Suprapubic skin (tissue), 4 donors: ENCODE data around the gene ADCYAP1R1.

ENCODE experiments used
- CTCF ChIP-seq, 2 donors: fragments of 200-600 bp in 1 of 2; fragments of 450-650 bp in 1 of 2; sonication (generic) in 1 of 2; IDR thresholded peaks; one replicate each; pipeline ENCODE4 v1.5.1; 2016 to 2019; ENCODE audit warnings: antibody characterized with exemption in 2 of 2, mild to moderate bottlenecking in 1 of 2, moderate library complexity in 1 of 2
- POLR2A ChIP-seq, 2 donors: fragments of 450-650 bp; IDR thresholded peaks; one replicate each; pipeline ENCODE4 v1.6.1; 2017; ENCODE audit warnings: antibody characterized with exemption in 2 of 2, mild to moderate bottlenecking in 2 of 2, moderate library complexity in 2 of 2
- POLR2AphosphoS5 ChIP-seq, 3 donors: sonication (generic); formaldehyde crosslinking; IDR thresholded peaks; one replicate each; pipeline ENCODE4 v1.6.1; 2017; ENCODE audit warnings: antibody characterized with exemption in 3 of 3

GRCh38 chr7:31151849-31152248, 99.7 kb downstream of the ADCYAP1R1 start:
- no peak for TF ChIP-seq CTCF (IDR thresholded peaks at IDR 0.05)
- TF ChIP-seq POLR2A (IDR thresholded peaks at IDR 0.05), result no peak
- no peak for TF ChIP-seq POLR2AphosphoS5 (IDR thresholded peaks at IDR 0.05)
